GM23248 (cell line): ENCODE data around the gene COL15A1. TPM values are rescaled to one million over a fixed set of nuclear protein-coding genes. Genes with fewer than 3 reads are reported as not detected.

Experiments
- DNase-seq: peaks from one replicate; pipeline ENCODE4 v3.0.0-alpha.2; 2015
- H2AFZ ChIP-seq: fragments of 200-600 bp; sonication (generic); 2 replicates; pipeline ENCODE4 v1.6.1; 2016; ENCODE audit warnings: antibody characterized with exemption
- H3F3A ChIP-seq: fragments of 200-600 bp; sonication (generic); 2 replicates; pipeline ENCODE4 v1.6.1; 2016; ENCODE audit warnings: mild to moderate bottlenecking, antibody characterized with exemption, mixed run types; ENCODE audit not compliant: insufficient read depth
- H3K27ac ChIP-seq: fragments of 200-600 bp; sonication (generic); 2 replicates; pipeline ENCODE4 v1.5.1; 2016; ENCODE audit warnings: mild to moderate bottlenecking
- H3K27me3 ChIP-seq: fragments of 200-600 bp; sonication (generic); replicated peaks from 2 replicates; pipeline ENCODE4 v1.6.1; 2016; ENCODE audit warnings: mild to moderate bottlenecking; ENCODE audit not compliant: insufficient read depth
- H3K36me3 ChIP-seq: fragments of 200-600 bp; sonication (generic); 2 replicates; pipeline ENCODE4 v1.6.1; 2016; ENCODE audit warnings: low read depth, mild to moderate bottlenecking
- H3K4me1 ChIP-seq: fragments of 200-600 bp; sonication (generic); 2 replicates; pipeline ENCODE4 v1.6.1; 2016; ENCODE audit warnings: mild to moderate bottlenecking; ENCODE audit not compliant: insufficient read depth
- H3K4me2 ChIP-seq: fragments of 200-600 bp; sonication (generic); one replicate; pipeline ENCODE4 v1.6.1; 2016; ENCODE audit warnings: mild to moderate bottlenecking; ENCODE audit not compliant: unreplicated experiment
- H3K4me3 ChIP-seq: fragments of 200-600 bp; sonication (generic); 2 replicates; pipeline ENCODE4 v1.5.1; 2016; ENCODE audit warnings: mild to moderate bottlenecking
- H3K79me2 ChIP-seq: fragments of 200-600 bp; sonication (generic); 2 replicates; pipeline ENCODE4 v1.6.1; 2016; ENCODE audit warnings: mild to moderate bottlenecking; ENCODE audit not compliant: insufficient read depth
- H3K9ac ChIP-seq: fragments of 200-600 bp; sonication (generic); 2 replicates; pipeline ENCODE4 v1.6.1; 2016; ENCODE audit warnings: mild to moderate bottlenecking
- H3K9me2 ChIP-seq: fragments of 200-600 bp; sonication (generic); 2 replicates; pipeline ENCODE4 v1.6.1; 2016; ENCODE audit warnings: mixed run types, mild to moderate bottlenecking, moderate library complexity; ENCODE audit not compliant: insufficient read depth
- H3K9me3 ChIP-seq: fragments of 200-600 bp; sonication (generic); one replicate; pipeline ENCODE4 v1.6.1; 2017; ENCODE audit warnings: low read depth
- H4K20me1 ChIP-seq: fragments of 200-600 bp; sonication (generic); 2 replicates; pipeline ENCODE4 v1.6.0; 2016; ENCODE audit not compliant: insufficient read depth
- EZH2 ChIP-seq: fragments of 200-600 bp; sonication (generic); IDR thresholded peaks from 2 replicates; pipeline ENCODE4 v1.6.1; 2018; ENCODE audit warnings: antibody characterized with exemption, mild to moderate bottlenecking; ENCODE audit not compliant: insufficient read depth, poor library complexity, severe bottlenecking
- EZH2phosphoT487 ChIP-seq: fragments of 200-600 bp; sonication (generic); IDR thresholded peaks from 2 replicates; pipeline ENCODE4 v1.6.1; 2018; ENCODE audit warnings: antibody characterized with exemption, moderate library complexity, mild to moderate bottlenecking, low read depth; ENCODE audit not compliant: insufficient read depth
- WGBS, 2 experiments: methylation state at CpG; one replicate each; pipeline ENCODE4 v1.1.6; 2015 to 2017; ENCODE audit warnings: low lambda C conversion rate in 2 of 2, low coverage in 1 of 2; ENCODE audit errors: missing lambda C conversion rate in 2 of 2; 5-methylcytosine and 5-hydroxymethylcytosine counted together
- in situ Hi-C: fragments of 300-500 bp; cut with MboI; formaldehyde crosslinking; loops from 2 replicates; pipeline ENCODE4 v1.15.0; 2020
- polyA plus RNA-seq: library from polyadenylated mRNA; unstranded; fragments of >200 nt; fragmentation: Nextera tagmentation; extraction: Ambion mirVana; gene quantifications from 2 replicates; pipeline ENCODE4 v1.2.1, GENCODE V29; 2016
- total RNA-seq: library from RNA; depleted of rRNA; stranded (reverse); fragments of >200 nt; shearing (Covaris generic); gene quantifications from 2 replicates; pipeline ENCODE4 v1.2.3, GENCODE V29; 2014

The COL15A1 gene
- total and polyA plus RNA-seq, 2 experiments from 2014 or later, result 9.7 to 16.8 TPM

DNA sequence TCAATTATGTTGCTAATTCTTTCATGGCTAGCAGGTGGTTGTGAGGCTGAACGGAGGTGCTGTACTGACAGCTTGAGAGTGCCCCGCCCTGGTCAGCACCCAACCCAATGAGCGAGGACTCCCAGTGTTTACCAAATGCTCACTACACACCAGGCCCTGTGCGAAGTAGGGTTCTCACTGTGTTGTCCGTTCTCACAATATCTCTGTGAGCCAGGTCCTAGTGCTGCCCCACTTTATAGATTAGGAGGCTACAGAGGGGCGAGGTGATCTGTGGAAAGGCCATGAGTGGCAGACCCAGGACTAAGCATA lies 28.2 kb downstream of the COL15A1 start:
- H3K9me2 ChIP-seq, result no peaks in the 10 kb centered on the region
- no peaks in the 10 kb centered on the region for H3K36me3 ChIP-seq
- H3K27me3 ChIP-seq, result peaks cover 7% of the 10 kb centered on the region
- WGBS, 2 experiments, result 95 to 97% methylated on average over 6 of the region's 6 CpGs
- peaks cover 12% of the 10 kb centered on the region for H3K4me1 ChIP-seq
- H4K20me1 ChIP-seq, result no peaks in the 10 kb centered on the region
- H3K9me3 ChIP-seq, result no peaks in the 10 kb centered on the region
- in situ Hi-C loops, result no loop called here
- TF ChIP-seq EZH2phosphoT487 (no peak), EZH2 (no peak)
- no peak for DNase-seq
- no peaks in the 10 kb centered on the region for H3F3A ChIP-seq
- H3K79me2 ChIP-seq, result no peaks in the 10 kb centered on the region
- H2AFZ ChIP-seq, result no peak overlapping the region
- H3K4me3 ChIP-seq, result no peak overlapping the region
- no peak overlapping the region for H3K27ac ChIP-seq
- no peak overlapping the region for H3K4me2 ChIP-seq
- H3K9ac ChIP-seq, result no peak overlapping the region

DNA sequence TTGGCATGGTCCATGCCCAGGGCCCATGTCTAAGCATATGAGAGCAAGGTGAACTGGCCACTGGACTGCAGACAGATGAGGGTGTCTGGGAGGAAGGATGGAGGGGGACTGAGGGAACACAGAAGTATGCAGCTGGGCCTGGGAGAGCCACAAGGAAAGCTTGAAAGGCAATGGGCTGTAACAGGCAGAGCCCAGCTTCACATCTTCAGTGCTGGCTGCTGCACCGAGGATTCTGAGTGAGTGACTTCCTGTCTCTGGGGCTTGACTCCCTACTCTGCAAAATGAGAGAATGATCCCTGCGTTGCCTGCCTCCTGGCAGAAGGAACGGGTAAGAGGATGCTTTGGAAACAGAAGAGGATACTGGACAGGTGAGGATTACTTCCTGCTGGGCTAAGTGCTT lies 29.0 kb downstream of the COL15A1 start:
- H3K9me2 ChIP-seq, result no peaks in the 10 kb centered on the region
- H3K9ac ChIP-seq, result no peak overlapping the region
- H3K9me3 ChIP-seq, result no peaks in the 10 kb centered on the region
- H3K36me3 ChIP-seq, result no peaks in the 10 kb centered on the region
- no peaks in the 10 kb centered on the region for H3F3A ChIP-seq
- H3K79me2 ChIP-seq, result no peaks in the 10 kb centered on the region
- H3K4me1 ChIP-seq, result peaks cover 12% of the 10 kb centered on the region
- TF ChIP-seq EZH2phosphoT487 (no peak), EZH2 (no peak)
- H3K27ac ChIP-seq, result no peak overlapping the region
- no peak for DNase-seq
- no peak overlapping the region for H3K4me2 ChIP-seq
- H4K20me1 ChIP-seq, result no peaks in the 10 kb centered on the region
- H3K4me3 ChIP-seq, result no peak overlapping the region
- 45 to 51% methylated on average over 3 of the region's 3 CpGs for WGBS, 2 experiments
- H3K27me3 ChIP-seq, result peaks cover 7% of the 10 kb centered on the region
- in situ Hi-C loops, result no loop called here
- H2AFZ ChIP-seq, result no peak overlapping the region

- Histone ChIP-seq H3F3A (no peaks in the 10 kb centered on the region), H3K9ac (no peak overlapping the region), H3K4me2 (no peak overlapping the region), H3K79me2 (no peaks in the 10 kb centered on the region), H2AFZ (no peak overlapping the region), H3K27ac (no peak overlapping the region), H3K4me3 (no peak overlapping the region), H3K9me2 (no peaks in the 10 kb centered on the region), H3K36me3 (no peaks in the 10 kb centered on the region), H4K20me1 (no peaks in the 10 kb centered on the region), H3K27me3 (peaks cover 7% of the 10 kb centered on the region), H3K9me3 (no peaks in the 10 kb centered on the region), H3K4me1 (peaks cover 12% of the 10 kb centered on the region)
- in situ Hi-C loops, result no loop called here
- DNase-seq, result no peak
- TF ChIP-seq EZH2 (no peak), EZH2phosphoT487 (no peak)
- WGBS, 2 experiments, result 62 to 66% methylated on average over 9 of the region's 9 CpGs
Measured at GRCh38 chr9:98973171-98973570, 29.5 kb downstream of the COL15A1 start.

DNA sequence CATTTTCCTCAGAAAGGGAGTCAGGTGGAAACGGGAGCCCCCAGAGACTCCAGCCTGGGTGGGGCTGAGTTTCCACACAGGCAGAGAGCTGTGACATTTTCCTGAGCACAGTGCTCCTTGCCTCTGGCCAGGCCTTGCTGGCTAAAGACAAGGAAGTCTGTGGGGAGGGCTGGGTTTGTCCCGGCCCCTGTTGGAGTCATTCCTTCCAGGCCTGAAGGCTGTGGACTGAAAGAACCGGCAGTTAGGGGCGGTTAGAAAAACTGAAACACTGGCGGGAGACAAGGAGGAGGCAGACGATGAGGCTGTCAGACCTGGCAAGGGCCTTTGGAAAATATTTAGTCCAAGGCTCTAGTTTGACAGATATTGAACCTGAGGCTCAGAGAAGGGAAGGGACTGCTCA lies 29.9 kb downstream of the COL15A1 start:
- WGBS, 2 experiments, result 61 to 66% methylated on average over 6 of the region's 6 CpGs
- H3K9ac ChIP-seq, result no peak overlapping the region
- H4K20me1 ChIP-seq, result no peaks in the 10 kb centered on the region
- H3K4me3 ChIP-seq, result no peak overlapping the region
- peaks cover 7% of the 10 kb centered on the region for H3K27me3 ChIP-seq
- TF ChIP-seq EZH2 (no peak), EZH2phosphoT487 (no peak)
- H3K4me2 ChIP-seq, result no peak overlapping the region
- H3K27ac ChIP-seq, result no peak overlapping the region
- H3F3A ChIP-seq, result no peaks in the 10 kb centered on the region
- in situ Hi-C loops, result no loop called here
- no peaks in the 10 kb centered on the region for H3K9me3 ChIP-seq
- no peaks in the 10 kb centered on the region for H3K79me2 ChIP-seq
- no peak overlapping the region for H2AFZ ChIP-seq
- H3K9me2 ChIP-seq, result no peaks in the 10 kb centered on the region
- no peak for DNase-seq
- no peaks in the 10 kb centered on the region for H3K36me3 ChIP-seq
- peaks cover 12% of the 10 kb centered on the region for H3K4me1 ChIP-seq

DNA sequence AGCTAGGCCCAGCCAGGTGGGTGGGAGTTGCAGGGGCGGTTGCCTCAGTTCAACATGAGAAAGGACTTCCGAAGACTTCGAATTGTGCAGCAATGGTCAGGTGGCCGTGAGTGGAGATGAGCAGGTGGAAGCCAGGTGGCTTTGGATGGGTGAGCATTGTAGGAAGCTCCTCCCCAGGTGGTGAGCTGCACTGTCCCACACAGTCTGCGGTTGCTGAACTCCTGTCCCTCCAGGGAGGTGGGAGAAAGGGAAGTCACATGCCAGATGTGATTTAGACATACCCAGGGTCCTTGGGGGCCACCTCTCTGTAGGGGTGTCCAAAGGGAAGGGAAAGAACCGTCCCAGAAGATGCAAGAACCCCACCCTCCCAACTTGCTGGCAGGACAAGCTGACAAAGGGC lies 30.4 kb downstream of the COL15A1 start:
- no peaks in the 10 kb centered on the region for H3K9me3 ChIP-seq
- in situ Hi-C loops, result no loop called here
- TF ChIP-seq EZH2phosphoT487 (no peak), EZH2 (no peak)
- no peak overlapping the region for H3K4me2 ChIP-seq
- H4K20me1 ChIP-seq, result no peaks in the 10 kb centered on the region
- DNase-seq, result no peak
- no peak overlapping the region for H2AFZ ChIP-seq
- 65 to 80% methylated on average over 6 of the region's 6 CpGs for WGBS, 2 experiments
- no peaks in the 10 kb centered on the region for H3F3A ChIP-seq
- H3K36me3 ChIP-seq, result no peaks in the 10 kb centered on the region
- H3K4me3 ChIP-seq, result no peak overlapping the region
- H3K79me2 ChIP-seq, result no peaks in the 10 kb centered on the region
- peaks cover 7% of the 10 kb centered on the region for H3K27me3 ChIP-seq
- H3K9ac ChIP-seq, result no peak overlapping the region
- no peak overlapping the region for H3K27ac ChIP-seq
- H3K9me2 ChIP-seq, result no peaks in the 10 kb centered on the region
- H3K4me1 ChIP-seq, result peaks cover 12% of the 10 kb centered on the region
